ENCODE measurements around the gene ZFP57. TPM values are rescaled to one million over a fixed set of nuclear protein-coding genes. Genes with fewer than 3 reads are reported as not detected.

The ZFP57 gene
- 1.5 TPM for polyA plus RNA-seq (2013, experiment 1 of 2)
- polyA plus RNA-seq (2013, experiment 2 of 2), result 1.4 TPM

- peak within 1 kb of the TSS; percentile 7 for H3K56ac ChIP-seq (ENCODE audit: low read length)
- WGBS (ENCODE audit: extremely low coverage, insufficient coverage, low lambda C conversion rate), result no CpG with 5 or more reads among the region's 31 CpGs
- DNase-seq, result no peak
Observed at GRCh38 chr6:29680904-29681303, at the start of gene ZFP57. Gene ZFP57 (minus strand): TSS chr6:29681152. CDS start chr6:29677003, 4,149 bp downstream.

GRCh38 chr6:29730575-29731126, 49.7 kb upstream of the ZFP57 start:
- H3K4me1 ChIP-seq (ENCODE audit: control insufficient read depth, low read depth, low read length), result no peaks in the 10 kb centered on the region
- H3K4me2 ChIP-seq (ENCODE audit: low read length), result no peak overlapping the region
- H3K56ac ChIP-seq (ENCODE audit: low read length), result no peak overlapping the region
- no peak overlapping the region for H2BK15ac ChIP-seq (replicated peaks; ENCODE audit: low read depth)
- H2AK5ac ChIP-seq (ENCODE audit: low read length), result no peak overlapping the region
- DNase-seq, result no peak
- H3K36me3 ChIP-seq (ENCODE audit: control insufficient read depth, insufficient read depth, low read length), result no peaks in the 10 kb centered on the region
- H2BK120ac ChIP-seq (ENCODE audit: low read depth, low read length), result no peak overlapping the region
- no peak overlapping the region for H2BK5ac ChIP-seq (ENCODE audit: low read length)
- no peak overlapping the region for H3K18ac ChIP-seq (ENCODE audit: low read length)
- no peaks in the 10 kb centered on the region for H3K79me2 ChIP-seq (ENCODE audit: control insufficient read depth, insufficient read depth, low read length)
- no peak overlapping the region for H3K4ac ChIP-seq (ENCODE audit: low read depth, low read length)
- H3K9ac ChIP-seq (ENCODE audit: low read length), result no peak overlapping the region
- H3K23ac ChIP-seq (ENCODE audit: low read length), result no peak overlapping the region
- H4K5ac ChIP-seq (ENCODE audit: low read length), result no peak overlapping the region
- no CpG with 5 or more reads among the region's 7 CpGs for WGBS (ENCODE audit: extremely low coverage, insufficient coverage, low lambda C conversion rate)
- no peak overlapping the region for H3K4me3 ChIP-seq (ENCODE audit: low read length)
- no peaks in the 10 kb centered on the region for H3K27me3 ChIP-seq (ENCODE audit: insufficient read depth, low read length, poor library complexity)
- H4K8ac ChIP-seq (ENCODE audit: low read depth, low read length), result no peak overlapping the region
- no peaks in the 10 kb centered on the region for H3K79me1 ChIP-seq (ENCODE audit: low read length)
- no peak overlapping the region for H3K27ac ChIP-seq (ENCODE audit: low read depth, low read length)

More at GRCh38 chr6:29680904-29681303, at the start of gene ZFP57:
- no peak within 1 kb of the TSS for H2BK5ac ChIP-seq (ENCODE audit: low read length)
- H3K4ac ChIP-seq (ENCODE audit: low read depth, low read length), result no peak within 1 kb of the TSS
- H3K4me2 ChIP-seq (ENCODE audit: low read length), result no peak within 1 kb of the TSS
- no peak within 1 kb of the TSS for H4K5ac ChIP-seq (ENCODE audit: low read length)
- no peaks in the 10 kb centered on the region for H3K79me2 ChIP-seq (ENCODE audit: control insufficient read depth, insufficient read depth, low read length)
- H2BK15ac ChIP-seq (replicated peaks; ENCODE audit: low read depth), result no peak within 1 kb of the TSS
- no peaks in the 10 kb centered on the region for H3K79me1 ChIP-seq (ENCODE audit: low read length)
- H3K9ac ChIP-seq (ENCODE audit: low read length), result no peak within 1 kb of the TSS
- H3K27me3 ChIP-seq (ENCODE audit: insufficient read depth, low read length, poor library complexity), result no peaks in the 10 kb centered on the region
- H3K4me1 ChIP-seq (ENCODE audit: control insufficient read depth, low read depth, low read length), result peaks cover 2% of the 10 kb centered on the region
- peak within 1 kb of the TSS; percentile 20 for H3K18ac ChIP-seq (ENCODE audit: low read length)
- H2BK120ac ChIP-seq (ENCODE audit: low read depth, low read length), result no peak within 1 kb of the TSS
- H4K8ac ChIP-seq (ENCODE audit: low read depth, low read length), result no peak within 1 kb of the TSS
- no peak within 1 kb of the TSS for H3K27ac ChIP-seq (ENCODE audit: low read depth, low read length)
- H3K23ac ChIP-seq (ENCODE audit: low read length), result no peak within 1 kb of the TSS
- no peaks in the 10 kb centered on the region for H3K36me3 ChIP-seq (ENCODE audit: control insufficient read depth, insufficient read depth, low read length)
- no peak within 1 kb of the TSS for H3K4me3 ChIP-seq (ENCODE audit: low read length)
- no peak within 1 kb of the TSS for H2AK5ac ChIP-seq (ENCODE audit: low read length)

DNA sequence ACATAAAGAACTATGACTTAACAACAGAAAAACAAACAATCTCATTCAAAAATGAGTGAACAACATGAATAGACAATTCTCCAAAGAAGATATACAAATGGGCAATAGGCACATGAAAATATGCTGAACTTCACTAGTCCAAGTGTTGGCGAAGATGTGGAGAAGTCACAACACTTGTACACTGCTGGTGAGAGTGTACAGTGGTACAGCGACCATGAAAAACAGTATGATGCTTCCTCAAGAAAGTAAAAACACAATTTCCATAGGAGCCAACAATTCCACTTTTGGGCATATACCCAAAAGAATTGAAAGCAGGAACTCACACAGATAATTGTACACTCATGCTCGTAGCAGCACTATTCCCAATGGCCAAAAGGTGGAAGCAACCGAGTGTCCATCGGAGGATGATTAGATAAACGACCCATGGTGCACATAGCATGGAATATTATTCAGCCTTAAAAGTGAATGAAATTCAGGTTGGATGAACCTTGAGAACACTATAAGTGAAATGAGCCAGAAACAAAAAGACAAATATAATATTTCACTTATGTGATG, 48.9 kb upstream of the ZFP57 start:
- H3K79me2 ChIP-seq (ENCODE audit: control insufficient read depth, insufficient read depth, low read length), result no peaks in the 10 kb centered on the region
- H3K36me3 ChIP-seq (ENCODE audit: control insufficient read depth, insufficient read depth, low read length), result no peaks in the 10 kb centered on the region
- no peak overlapping the region for H3K56ac ChIP-seq (ENCODE audit: low read length)
- no peak overlapping the region for H3K9ac ChIP-seq (ENCODE audit: low read length)
- H3K18ac ChIP-seq (ENCODE audit: low read length), result no peak overlapping the region
- H3K27ac ChIP-seq (ENCODE audit: low read depth, low read length), result no peak overlapping the region
- H3K4me2 ChIP-seq (ENCODE audit: low read length), result no peak overlapping the region
- no CpG with 5 or more reads among the region's 6 CpGs for WGBS (ENCODE audit: extremely low coverage, insufficient coverage, low lambda C conversion rate)
- H3K79me1 ChIP-seq (ENCODE audit: low read length), result no peaks in the 10 kb centered on the region
- no peaks in the 10 kb centered on the region for H3K4me1 ChIP-seq (ENCODE audit: control insufficient read depth, low read depth, low read length)
- H2BK5ac ChIP-seq (ENCODE audit: low read length), result no peak overlapping the region
- no peak overlapping the region for H4K8ac ChIP-seq (ENCODE audit: low read depth, low read length)
- no peak overlapping the region for H3K4ac ChIP-seq (ENCODE audit: low read depth, low read length)
- no peak for DNase-seq
- H2BK15ac ChIP-seq (replicated peaks; ENCODE audit: low read depth), result no peak overlapping the region
- no peak overlapping the region for H4K5ac ChIP-seq (ENCODE audit: low read length)
- no peak overlapping the region for H3K23ac ChIP-seq (ENCODE audit: low read length)
- no peak overlapping the region for H2BK120ac ChIP-seq (ENCODE audit: low read depth, low read length)
- H2AK5ac ChIP-seq (ENCODE audit: low read length), result no peak overlapping the region
- H3K27me3 ChIP-seq (ENCODE audit: insufficient read depth, low read length, poor library complexity), result no peaks in the 10 kb centered on the region
- H3K4me3 ChIP-seq (ENCODE audit: low read length), result no peak overlapping the region

DNA sequence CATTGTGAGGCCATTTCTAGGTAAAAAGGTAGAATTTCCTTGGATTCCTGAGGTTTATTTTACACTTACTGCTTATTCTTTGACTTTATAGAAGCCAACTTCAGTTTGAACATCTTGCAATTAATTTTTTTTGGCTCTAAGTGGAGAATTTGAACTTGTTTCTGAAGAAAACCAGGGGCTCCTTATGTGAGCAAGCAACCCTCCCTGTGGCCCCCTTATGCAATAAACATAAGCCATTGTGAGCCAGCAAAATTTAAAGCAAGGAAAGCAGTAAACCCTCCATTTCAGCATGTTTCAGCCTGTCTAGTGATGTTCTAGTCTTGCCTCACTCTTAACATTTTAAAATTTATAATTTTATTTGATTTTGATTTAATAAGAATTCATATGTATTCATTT, 47.9 kb upstream of the ZFP57 start:
- no peak overlapping the region for H3K4me2 ChIP-seq (ENCODE audit: low read length)
- no peak overlapping the region for H3K56ac ChIP-seq (ENCODE audit: low read length)
- no peak for DNase-seq
- H4K5ac ChIP-seq (ENCODE audit: low read length), result no peak overlapping the region
- H3K27me3 ChIP-seq (ENCODE audit: insufficient read depth, low read length, poor library complexity), result peaks cover 3% of the 10 kb centered on the region
- H3K18ac ChIP-seq (ENCODE audit: low read length), result no peak overlapping the region
- H2BK5ac ChIP-seq (ENCODE audit: low read length), result no peak overlapping the region
- H2BK15ac ChIP-seq (replicated peaks; ENCODE audit: low read depth), result no peak overlapping the region
- no peak overlapping the region for H3K9ac ChIP-seq (ENCODE audit: low read length)
- H3K27ac ChIP-seq (ENCODE audit: low read depth, low read length), result no peak overlapping the region
- no peaks in the 10 kb centered on the region for H3K4me1 ChIP-seq (ENCODE audit: control insufficient read depth, low read depth, low read length)
- no peak overlapping the region for H2BK120ac ChIP-seq (ENCODE audit: low read depth, low read length)
- H3K79me2 ChIP-seq (ENCODE audit: control insufficient read depth, insufficient read depth, low read length), result no peaks in the 10 kb centered on the region
- H3K4ac ChIP-seq (ENCODE audit: low read depth, low read length), result no peak overlapping the region
- H4K8ac ChIP-seq (ENCODE audit: low read depth, low read length), result no peak overlapping the region
- H2AK5ac ChIP-seq (ENCODE audit: low read length), result no peak overlapping the region
- no peak overlapping the region for H3K23ac ChIP-seq (ENCODE audit: low read length)
- no peaks in the 10 kb centered on the region for H3K36me3 ChIP-seq (ENCODE audit: control insufficient read depth, insufficient read depth, low read length)
- H3K79me1 ChIP-seq (ENCODE audit: low read length), result no peaks in the 10 kb centered on the region
- H3K4me3 ChIP-seq (ENCODE audit: low read length), result no peak overlapping the region

DNA sequence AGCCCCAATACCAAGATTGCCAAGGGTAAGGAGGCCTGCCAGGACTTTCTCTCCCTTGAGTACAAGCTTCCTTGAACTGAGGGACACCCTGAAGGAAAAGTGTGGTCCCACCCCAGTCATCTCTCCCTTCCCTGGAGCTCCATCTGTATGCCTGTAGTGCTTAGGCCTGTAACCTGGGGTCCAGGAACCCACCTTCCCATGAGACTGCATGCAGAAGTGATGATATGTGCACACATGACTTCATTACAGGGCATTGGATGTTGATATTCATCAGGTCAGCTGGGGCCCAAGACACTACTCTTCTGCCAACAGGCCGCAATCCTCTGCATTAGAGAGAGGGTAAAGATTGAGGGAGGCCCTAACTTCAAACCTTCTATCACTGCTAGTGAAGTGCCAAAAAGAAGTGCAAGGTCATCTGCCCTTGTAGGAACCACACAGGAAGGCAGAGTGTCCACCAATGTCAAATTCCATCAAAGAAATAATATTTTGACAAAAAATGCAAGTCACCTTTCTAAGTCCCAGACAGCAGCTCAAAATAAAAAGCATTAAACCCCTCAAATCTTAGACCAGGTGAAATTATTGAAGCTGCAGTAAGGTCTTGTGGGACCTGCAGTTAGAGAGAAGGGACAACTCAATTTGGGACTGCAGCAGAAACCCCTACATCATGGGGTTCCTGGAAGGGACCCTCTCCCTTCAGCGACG, 47.4 kb upstream of the ZFP57 start:
- Histone ChIP-seq H2AK5ac (ENCODE audit: low read length) (no peak overlapping the region), H3K23ac (ENCODE audit: low read length) (no peak overlapping the region), H3K79me1 (ENCODE audit: low read length) (no peaks in the 10 kb centered on the region), H2BK5ac (ENCODE audit: low read length) (no peak overlapping the region), H3K9ac (ENCODE audit: low read length) (no peak overlapping the region), H4K5ac (ENCODE audit: low read length) (no peak overlapping the region), H3K4me3 (ENCODE audit: low read length) (no peak overlapping the region), H3K27ac (ENCODE audit: low read depth, low read length) (no peak overlapping the region), H3K4me2 (ENCODE audit: low read length) (no peak overlapping the region), H3K36me3 (ENCODE audit: control insufficient read depth, insufficient read depth, low read length) (no peaks in the 10 kb centered on the region), H3K27me3 (ENCODE audit: insufficient read depth, low read length, poor library complexity) (peaks cover 3% of the 10 kb centered on the region), H4K8ac (ENCODE audit: low read depth, low read length) (no peak overlapping the region), H2BK120ac (ENCODE audit: low read depth, low read length) (no peak overlapping the region), H3K56ac (ENCODE audit: low read length) (no peak overlapping the region), H3K79me2 (ENCODE audit: control insufficient read depth, insufficient read depth, low read length) (no peaks in the 10 kb centered on the region), H2BK15ac (replicated peaks; ENCODE audit: low read depth) (no peak overlapping the region), H3K4ac (ENCODE audit: low read depth, low read length) (no peak overlapping the region), H3K4me1 (ENCODE audit: control insufficient read depth, low read depth, low read length) (no peaks in the 10 kb centered on the region), H3K18ac (ENCODE audit: low read length) (no peak overlapping the region)
- DNase-seq, result no peak
- WGBS (ENCODE audit: extremely low coverage, insufficient coverage, low lambda C conversion rate), result no CpG with 5 or more reads among the region's 3 CpGs
